Hepatocyte (in vitro differentiated cells): ENCODE data around the gene NCS1.

ENCODE experiments used
- CTCF ChIP-seq: fragments of 200-600 bp; sonication (generic); IDR thresholded peaks from 2 replicates; pipeline ENCODE4 v1.5.1; 2016; ENCODE audit warnings: antibody characterized with exemption, mild to moderate bottlenecking; ENCODE audit not compliant: poor library complexity
- EZH2 ChIP-seq: fragments of 200-600 bp; sonication (generic); IDR thresholded peaks from 2 replicates; pipeline ENCODE4 v1.6.1; 2016; ENCODE audit warnings: antibody characterized with exemption, mild to moderate bottlenecking, borderline replicate concordance
- EZH2phosphoT487 ChIP-seq: fragments of 200-600 bp; sonication (generic); IDR thresholded peaks from one replicate; pipeline ENCODE4 v1.6.1; 2018; ENCODE audit warnings: antibody characterized with exemption, mild to moderate bottlenecking, low read depth, moderate library complexity; ENCODE audit not compliant: unreplicated experiment, severe bottlenecking

DNA sequence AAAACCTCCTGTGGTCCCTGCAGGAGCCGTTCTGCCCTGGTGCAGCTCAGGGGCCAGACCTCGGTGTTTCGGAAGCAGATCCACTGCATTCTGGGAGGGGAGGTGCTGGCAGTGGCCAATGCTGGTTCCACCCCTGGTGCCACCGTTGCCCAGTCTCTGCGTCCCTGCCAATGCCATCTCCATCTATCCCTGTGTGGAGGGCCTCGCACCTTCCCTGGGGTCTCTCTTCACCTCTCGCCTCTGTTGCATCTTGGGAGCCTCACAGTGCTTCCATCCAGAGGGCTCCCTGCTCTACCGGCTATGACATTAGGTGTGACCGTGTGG lies 15.3 kb downstream of the NCS1 start:
- no peak for TF ChIP-seq CTCF
- TF ChIP-seq EZH2phosphoT487, result no peak
- TF ChIP-seq EZH2, result no peak
